Measurements from ENCODE around the gene SUGCT.

SUGCT gene

DNA sequence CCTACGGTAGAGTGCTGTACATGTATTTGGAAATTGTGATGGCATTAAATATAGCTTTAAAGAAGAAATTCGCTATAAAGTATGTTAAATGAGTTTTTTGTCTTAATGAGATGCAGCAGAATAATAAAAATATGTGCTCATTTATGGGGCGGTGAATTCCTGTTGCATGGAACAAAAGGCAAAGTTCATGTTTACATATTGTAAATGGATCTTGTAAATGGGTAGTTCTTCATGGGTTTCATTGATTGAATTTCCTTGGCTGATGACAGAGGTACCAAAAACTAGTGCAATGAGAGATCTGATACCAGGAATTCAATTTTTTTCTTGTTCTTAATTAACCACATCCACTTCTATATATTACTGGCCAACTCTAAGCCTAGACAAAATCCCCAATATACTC, 284.2 kb downstream of the SUGCT start:
- DNase-seq: no peak

- no peak for DNase-seq
These were observed 285.0 kb downstream of the SUGCT start for GRCh38 chr7:40419806-40420205.

GRCh38 chr7:40421433-40421832, 286.6 kb downstream of the SUGCT start:
- DNase-seq: no peak

DNA sequence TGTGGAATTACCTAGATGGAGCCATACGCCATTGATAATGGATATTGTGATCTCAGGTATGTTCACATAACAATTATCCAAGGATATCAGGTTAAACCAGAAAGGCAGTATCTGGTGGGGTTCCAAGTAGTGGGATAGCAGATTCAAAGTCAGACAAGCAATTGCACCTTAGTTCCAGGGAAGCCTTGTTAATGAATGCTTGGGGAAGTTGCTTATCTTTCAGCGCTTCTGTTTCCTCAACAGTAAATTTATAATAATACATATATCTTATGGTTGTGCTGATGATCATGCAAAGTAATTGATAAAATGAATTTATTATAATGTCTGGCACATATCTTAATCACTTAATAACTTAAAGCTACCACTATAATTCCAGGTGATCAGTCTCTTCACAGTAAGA, 290.9 kb downstream of the SUGCT start:
- DNase-seq: no peak

GRCh38 chr7:40428421-40428820, 293.6 kb downstream of the SUGCT start:
- no peak for DNase-seq

DNA sequence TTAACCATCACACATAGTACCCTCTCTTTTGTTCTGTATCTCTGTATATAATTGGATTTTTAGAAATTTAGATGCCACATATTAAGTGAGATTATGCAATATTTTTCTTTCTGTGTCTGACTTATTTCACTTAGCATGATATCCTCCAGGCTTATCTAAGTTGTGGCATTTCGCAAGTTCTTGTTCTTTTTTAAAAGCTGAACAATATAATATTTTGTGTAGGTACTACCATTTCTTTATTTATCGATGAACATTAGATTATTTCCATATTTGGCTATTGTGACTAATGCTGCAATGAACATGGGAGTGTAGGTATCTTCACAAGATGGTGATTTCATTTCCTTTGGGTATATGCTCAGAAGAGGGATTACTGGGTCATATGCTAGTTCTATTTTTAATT, 295.0 kb downstream of the SUGCT start:
- no peak for DNase-seq

DNA sequence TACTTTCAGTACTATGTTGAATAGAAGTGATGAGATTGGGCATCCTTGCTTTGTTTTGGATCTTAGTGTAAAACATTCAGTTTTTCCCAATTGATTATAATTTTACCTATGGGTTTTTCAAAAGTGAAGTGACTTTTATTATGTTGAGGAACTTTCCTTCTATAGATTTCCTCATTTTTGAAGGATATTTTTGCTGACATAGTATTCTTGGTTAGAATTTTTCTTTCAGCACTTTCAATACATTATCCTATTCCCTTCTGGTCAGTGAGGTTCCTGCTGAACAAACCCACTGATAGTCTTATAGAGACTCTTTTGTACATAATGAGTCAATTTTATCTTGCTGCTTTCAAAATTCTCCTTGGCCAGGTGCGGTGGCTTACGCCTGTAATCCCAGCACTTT, 297.2 kb downstream of the SUGCT start:
- no peak for DNase-seq

- DNase-seq: no peak
These were observed 301.9 kb downstream of the SUGCT start for GRCh38 chr7:40436710-40437109.

- DNase-seq: no peak
These were observed 302.7 kb downstream of the SUGCT start for GRCh38 chr7:40437498-40437897.

DNA sequence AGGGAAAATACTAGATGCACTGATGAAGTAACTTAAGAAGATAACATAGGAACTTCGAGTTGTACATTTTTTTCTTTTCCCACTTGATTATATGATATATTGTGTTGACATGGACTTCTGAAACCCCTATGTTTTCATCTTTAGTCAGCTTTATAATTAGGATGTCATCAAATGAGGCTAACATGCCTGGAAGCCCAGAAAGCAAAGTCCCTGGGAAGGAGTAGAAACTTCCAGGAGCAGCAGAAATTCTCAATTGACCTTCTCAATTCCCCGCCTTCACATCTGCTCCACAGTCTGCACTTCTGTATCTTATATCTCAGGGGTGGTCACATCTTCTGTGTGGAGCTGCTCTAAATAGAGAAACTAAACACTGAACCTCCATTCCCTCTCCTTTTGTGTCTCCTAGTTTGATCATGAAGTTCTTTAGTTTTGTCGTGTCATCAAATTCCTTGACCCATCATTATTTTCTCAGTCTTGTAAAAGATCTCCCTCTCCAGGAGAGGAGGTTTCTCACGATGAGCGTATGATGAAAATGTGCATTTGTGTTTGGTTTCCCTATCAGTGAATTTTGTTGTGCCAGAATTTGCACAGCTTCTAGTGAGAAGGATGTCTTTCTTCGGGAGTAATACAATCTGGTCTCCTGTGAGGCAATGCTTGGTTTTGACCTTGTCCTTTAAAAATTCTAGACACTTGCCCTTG, 303.3 kb downstream of the SUGCT start:
- DNase-seq: no peak

GRCh38 chr7:40439686-40440085, 304.9 kb downstream of the SUGCT start:
- no peak for DNase-seq

DNA sequence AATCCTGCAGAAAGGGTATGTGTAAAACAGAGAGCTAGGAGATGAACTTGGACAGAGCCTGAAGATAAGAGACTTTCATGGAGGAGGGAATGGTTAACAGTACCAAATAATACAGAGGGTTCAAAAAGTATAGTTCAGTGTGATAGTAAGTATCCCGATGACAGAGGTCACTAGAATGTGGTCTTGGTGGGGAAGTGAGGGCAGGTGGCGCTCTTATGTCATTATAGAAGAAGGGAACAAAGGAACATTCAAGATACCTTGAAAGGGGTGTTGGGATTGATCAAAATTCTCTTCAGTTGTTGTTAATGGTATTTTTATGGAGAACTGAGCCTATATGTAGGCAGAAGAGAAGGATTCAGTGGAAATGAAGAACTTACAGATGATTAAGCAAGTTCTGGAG, 312.5 kb downstream of the SUGCT start:
- DNase-seq: no peak

GRCh38 chr7:40455485-40455884, 320.7 kb downstream of the SUGCT start:
- DNase-seq: no peak

GRCh38 chr7:40457776-40458480, 323.1 kb downstream of the SUGCT start:
- DNase-seq: no peak

GRCh38 chr7:40463446-40463845, 328.6 kb downstream of the SUGCT start:
- no peak for DNase-seq

DNA sequence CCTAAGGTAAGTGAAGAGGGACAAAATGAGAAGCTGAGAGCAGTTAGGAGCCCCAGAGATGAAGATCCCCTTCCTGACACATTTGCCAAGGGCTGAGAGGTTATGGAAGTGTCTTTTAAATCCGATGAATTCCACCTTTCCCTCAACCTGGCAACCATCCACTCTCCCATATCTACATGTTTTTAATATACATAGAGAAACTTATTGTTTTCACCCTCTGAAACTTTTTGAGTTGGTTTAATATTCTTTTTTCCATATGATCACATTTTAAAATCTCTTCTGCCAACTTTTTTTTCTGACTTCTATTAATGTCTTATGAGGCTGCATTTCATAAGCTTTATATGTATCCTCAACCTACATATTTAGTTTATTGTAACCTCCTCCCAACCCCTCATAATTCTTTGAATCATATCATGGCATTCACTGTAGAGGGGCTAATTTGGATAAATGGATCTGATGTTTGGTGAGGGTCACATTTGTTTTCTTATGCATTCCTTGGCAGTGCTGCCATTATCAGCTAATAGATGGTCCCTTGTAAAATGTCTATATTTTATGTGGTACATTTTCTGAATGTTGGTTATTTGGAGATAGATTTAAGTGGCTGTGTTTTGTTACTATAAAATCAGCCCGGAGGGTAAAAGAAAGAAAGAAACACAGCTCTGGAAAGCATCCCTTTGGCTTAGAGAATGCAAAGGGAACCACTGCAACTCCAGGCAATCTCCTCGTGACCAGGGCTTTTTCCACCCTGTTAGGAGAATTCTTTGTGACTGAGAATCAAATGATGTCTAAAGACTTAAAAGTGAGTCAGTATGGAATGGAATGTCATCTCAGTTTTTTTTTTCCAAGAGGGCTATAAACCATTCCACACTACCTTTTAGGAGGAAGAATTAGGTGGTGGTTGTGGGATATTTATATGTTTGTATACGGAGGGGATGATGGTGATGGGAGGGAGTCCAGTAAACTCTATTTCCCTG, 334.4 kb downstream of the SUGCT start:
- DNase-seq: no peak

- DNase-seq: no peak
These were observed 335.3 kb downstream of the SUGCT start for GRCh38 chr7:40470091-40470592.

- DNase-seq: no peak
These were observed 336.0 kb downstream of the SUGCT start for GRCh38 chr7:40470817-40471216.

- no peak for DNase-seq
These were observed 337.1 kb downstream of the SUGCT start for GRCh38 chr7:40471891-40472290.

DNA sequence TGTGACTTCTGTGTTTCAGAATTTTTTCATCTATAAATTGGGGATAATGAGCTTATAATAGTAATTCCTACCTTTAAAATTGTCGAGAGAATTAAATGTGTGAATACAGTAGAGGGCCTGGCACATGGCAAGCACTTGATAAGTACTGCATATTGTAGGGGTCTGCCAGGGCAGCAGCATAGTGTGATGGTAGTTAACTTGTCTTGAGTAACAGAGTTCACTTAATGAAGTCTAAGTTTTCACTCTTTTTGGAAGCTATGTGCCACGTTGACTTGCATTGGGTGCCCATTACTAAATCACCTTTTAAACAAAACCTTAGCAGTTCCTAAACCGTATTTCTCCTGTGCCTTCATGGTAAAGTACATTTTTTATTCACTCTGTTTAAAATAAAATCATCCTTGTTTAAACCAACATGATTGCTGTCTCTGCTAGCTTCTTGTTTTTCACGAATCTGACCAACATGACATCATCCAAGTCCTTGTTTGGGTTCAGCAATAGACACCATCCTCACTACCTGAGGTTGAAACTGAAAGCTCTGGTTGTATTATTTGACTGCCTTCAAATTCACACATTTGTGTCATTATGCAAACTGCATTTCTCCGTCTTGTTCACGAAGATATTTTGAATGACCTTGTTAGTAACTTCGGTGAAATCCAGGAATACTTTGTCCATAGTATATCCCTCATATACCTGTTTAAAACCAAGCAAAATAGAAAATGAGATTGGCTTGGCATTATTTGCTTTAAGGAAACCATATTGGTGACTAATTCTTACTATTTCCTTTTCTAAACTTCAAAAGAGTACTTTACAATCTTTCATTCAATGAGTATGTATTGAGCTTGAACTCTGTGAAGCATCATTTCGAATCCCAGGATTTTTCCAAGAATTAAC, 340.2 kb downstream of the SUGCT start:
- DNase-seq: no peak

DNA sequence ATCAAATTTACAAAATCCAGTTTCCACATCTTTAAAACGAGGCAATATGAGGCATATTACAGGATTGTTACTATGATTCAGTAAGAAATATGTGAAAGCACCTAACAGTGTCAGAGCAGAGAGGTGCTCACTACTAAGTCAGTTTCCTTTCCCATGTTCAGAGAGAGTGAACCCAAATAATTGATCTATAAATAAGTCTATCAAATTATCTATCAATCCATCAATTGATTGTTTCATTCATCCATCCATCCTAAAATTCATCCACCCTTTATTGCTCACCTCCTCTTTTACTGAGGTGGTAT, 340.8 kb downstream of the SUGCT start:
- DNase-seq: no peak

DNA sequence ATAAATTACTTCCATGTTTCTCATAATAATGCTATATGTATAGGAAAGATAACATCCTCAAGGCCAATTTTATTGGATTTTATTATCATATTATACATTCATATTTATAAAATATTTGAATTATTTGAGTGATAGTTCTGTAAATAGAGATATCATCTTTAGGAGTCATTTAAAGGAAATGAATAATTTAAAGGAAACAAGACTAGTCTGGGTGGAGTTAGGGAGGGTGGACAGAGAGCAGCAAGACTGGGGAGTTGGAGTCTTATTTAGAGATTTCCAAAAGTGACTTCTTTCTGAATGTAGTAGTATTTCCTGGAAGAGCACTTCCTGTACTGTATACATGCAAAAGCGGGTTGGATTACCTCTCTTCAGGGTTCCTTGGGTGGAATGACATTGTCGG, 342.3 kb downstream of the SUGCT start:
- no peak for DNase-seq

DNA sequence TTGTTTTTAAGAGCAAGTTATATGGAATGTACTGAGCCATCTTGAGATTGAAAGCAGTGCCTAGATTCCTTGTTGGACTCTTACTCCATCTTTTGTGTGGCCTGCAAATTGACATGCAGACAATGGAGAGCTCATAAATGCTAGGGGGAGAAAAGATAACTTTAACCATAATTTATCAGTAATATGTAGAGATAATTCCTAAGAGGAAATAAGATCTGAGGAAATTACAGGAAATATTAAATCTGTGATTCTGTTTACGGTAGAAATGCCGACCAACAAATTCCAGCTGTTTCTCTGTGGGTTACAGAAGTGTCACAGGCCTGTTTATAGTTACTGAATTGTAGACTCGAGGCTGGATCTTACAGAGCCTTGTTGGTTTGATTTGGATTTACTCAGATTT, 348.0 kb downstream of the SUGCT start:
- DNase-seq: no peak

Data from CD4-positive, alpha-beta T cell treated with Interleukin-12 subunit alpha and Interleukin-12 subunit beta, for 1 hour (primary cell).